ENCODE measurements around the gene PARP3. TPM values are rescaled to one million over a fixed set of nuclear protein-coding genes. Genes with fewer than 3 reads are reported as not detected.

PARP3 gene
- total and polyA plus RNA-seq, 2 of the 8 experiments (the other 6 are each of a cell fraction or from before 2014, with no cell fraction given), result 1.3 to 1.6 TPM

DNA sequence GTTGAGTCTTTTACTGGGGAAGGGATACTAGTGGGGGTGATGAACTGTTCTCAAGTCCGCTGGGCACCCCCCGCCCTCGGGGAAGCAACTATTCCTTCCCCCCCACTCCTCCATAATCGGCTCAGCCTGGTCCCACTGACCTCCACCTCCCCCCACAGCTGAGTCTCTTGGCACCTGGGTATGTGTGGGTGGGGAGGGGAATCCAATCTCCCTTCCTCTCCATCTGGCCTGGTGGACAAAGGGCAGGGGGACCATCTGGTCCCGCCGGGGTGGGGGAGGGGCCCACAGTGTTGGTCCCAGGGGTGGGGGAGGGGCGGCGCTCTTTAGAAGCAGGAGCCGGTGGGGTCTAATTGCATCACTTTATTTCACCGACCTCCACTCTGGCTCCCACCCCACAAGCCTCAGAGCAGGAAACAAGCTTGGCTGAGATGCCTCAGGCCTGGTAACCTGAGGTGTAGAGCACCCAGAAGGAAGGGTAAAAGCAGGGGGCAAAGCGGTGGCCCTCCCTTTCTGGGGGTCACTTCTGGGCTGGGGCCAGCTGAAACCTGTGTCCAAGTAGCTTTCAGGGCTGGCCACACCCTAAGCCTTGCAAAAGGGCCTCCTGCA is 26.1 kb downstream of the PARP3 start:
- Histone ChIP-seq H3K23me2 (ENCODE audit: low read depth, low read length) (peaks cover 9% of the 10 kb centered on the region; the same call in 1 of the 2 replicates), H3K79me2 (ENCODE audit: control insufficient read depth in 1 of 2, insufficient read depth in 2 of 2, low read length in 2 of 2) (no peaks in the 10 kb centered on the region), H4K8ac (ENCODE audit: extremely low read depth, insufficient read depth, low read length) (peak overlapping the region; percentile 96; the same call in 1 of the 2 replicates), H3K56ac (replicated peaks; ENCODE audit: insufficient read length, low read depth, low read length) (peak overlapping the region; percentile 73), H2BK12ac (ENCODE audit: low read depth, low read length) (peak overlapping the region; percentile 95), H3K27me3 (replicated peaks in 1 of 4; ENCODE audit: control insufficient read depth in 3 of 4, extremely low read depth in 1 of 4, insufficient read depth in 3 of 4, low read length in 3 of 4) (peaks cover 0 to 9% (median 2%) of the 10 kb centered on the region in 4 experiments; a peak in 5 of 7 replicates), H2BK15ac (ENCODE audit: low read length) (no peak overlapping the region; the same call in 1 of the 2 replicates), H3K4me3 (ENCODE audit: extremely low read depth in 1 of 4, insufficient read depth in 2 of 4, low read depth in 3 of 4, low read length in 4 of 4) (peak overlapping the region; percentile 57 to 90 (median 73)), H2AFZ (ENCODE audit: low read length) (no peak overlapping the region), H2AK5ac (ENCODE audit: low read depth, low read length) (peak overlapping the region; percentile 61; the same call in 1 of the 2 replicates), H3K4me1 (replicated peaks in 1 of 4; ENCODE audit: control insufficient read depth in 3 of 4, insufficient read depth in 4 of 4, low read length in 3 of 4) (peaks cover 12 to 42% (median 33%) of the 10 kb centered on the region in 4 experiments), H3K4me2 (ENCODE audit: insufficient read depth in 1 of 2, low read depth in 2 of 2, low read length in 2 of 2) (peak overlapping the region; percentile 85 to 90), H3K36me3 (ENCODE audit: control insufficient read depth in 2 of 4, insufficient read depth in 4 of 4, low read length in 3 of 4) (no peaks in the 10 kb centered on the region), H3K27ac (ENCODE audit: low read depth, low read length) (peak overlapping the region; percentile 54), H2BK20ac (ENCODE audit: low read length) (peak overlapping the region; percentile 24; the same call in 1 of the 2 replicates), H4K20me1 (replicated peaks in 1 of 2; ENCODE audit: control insufficient read depth in 1 of 2, insufficient read depth in 2 of 2, low read length in 2 of 2) (peaks cover 0 to 5% of the 10 kb centered on the region in 2 experiments), H3K9me3 (ENCODE audit: insufficient read depth in 2 of 2, low read depth in 1 of 2, low read length in 1 of 2) (no peaks in the 10 kb centered on the region; a peak in 1 of 4 replicates), H2BK120ac (replicated peaks; ENCODE audit: low read depth, low read length) (peak overlapping the region; percentile 66), H4K91ac (replicated peaks; ENCODE audit: insufficient read length, low read length) (peak overlapping the region; percentile 99), H3K23ac (ENCODE audit: insufficient read length) (peak overlapping the region; percentile 32), H3K9ac (replicated peaks in 1 of 4; ENCODE audit: extremely low read depth in 1 of 4, low read depth in 3 of 4, low read length in 3 of 4) (peak overlapping the region; percentile 34 to 86 (median 84)), H3K14ac (ENCODE audit: insufficient read length) (no peak overlapping the region), H4K5ac (ENCODE audit: insufficient read length, low read depth, low read length) (peak overlapping the region; percentile 91), H3K18ac (ENCODE audit: extremely low read depth, low read length) (peak overlapping the region; percentile 98), H3K4ac (replicated peaks; ENCODE audit: insufficient read length, low read depth, low read length) (peak overlapping the region; percentile 99), H2BK5ac (ENCODE audit: low read depth, low read length) (peak overlapping the region; percentile 49), H3K79me1 (ENCODE audit: low read depth, low read length) (no peaks in the 10 kb centered on the region)
- POLR2A ChIA-PET (ENCODE audit: partially characterized antibody), result interaction anchor here (0.6 to 29.3 kb wide), 18 partner anchors 9 to 1603 kb away, joined by 3 to 923 read pairs (median 4); partner anchors contain the start of genes ABHD14A, ABHD14B, ACY1 and DCAF1
- FAIRE-seq (no peak), DNase-seq (ENCODE audit: low read depth in 1 of 2, low spot score in 2 of 2) (no peak)
- CTCF ChIA-PET (ENCODE audit: partially characterized antibody), result interaction anchor here (0.8 to 10.5 kb wide), 8 partner anchors 11 to 177 kb away, joined by 3 to 66 read pairs (median 6); partner anchors contain the start of genes ACY1, GPR62, PARP3 and RRP9
- WGBS, 2 experiments (ENCODE audit: extremely low coverage in 1 of 2, insufficient coverage in 1 of 2, insufficient read length in 1 of 2, insufficient replicate concordance in 2 of 2, low coverage in 1 of 2, low lambda C conversion rate in 2 of 2, missing lambda C conversion rate in 1 of 2), result 8% methylated on average over 5 of the region's 11 CpGs; no CpG with 5 or more reads in 1 of the 2 experiments
- TF ChIP-seq ASH2L (IDR thresholded peaks at IDR 0.05; ENCODE audit: low read length) (no peak), CBX5 (IDR thresholded peaks at IDR 0.05; ENCODE audit: low read depth, low read length) (no peak), SUZ12 (IDR thresholded peaks at IDR 0.05; ENCODE audit: low read length) (no peak), ATF2 (IDR thresholded peaks at IDR 0.05; ENCODE audit: low read length) (no peak), CHD2 (IDR thresholded peaks at IDR 0.05; ENCODE audit: low read length) (no peak), NRF1 (IDR thresholded peaks at IDR 0.05; ENCODE audit: low read depth, low read length) (no peak), SIN3A (conservative IDR thresholded peaks at IDR 0.05 in 1 of 2, IDR thresholded peaks at IDR 0.05 in 1 of 2; ENCODE audit: low read depth in 1 of 2, low read length in 2 of 2) (peak in 1 of 2 experiments; percentile 47; a peak in 1 of 4 replicates), PHF8 (conservative IDR thresholded peaks at IDR 0.05; ENCODE audit: low read depth, low read length) (0 out of 2 replicates have a peak, but pooled peaks have one; percentile 17), RBBP5 (IDR thresholded peaks at IDR 0.05; ENCODE audit: borderline replicate concordance, low read depth, low read length) (peak; percentile 84)
